ENCODE results near the gene MUC20.
"Not testable (repeated sequence)": the region's sequence is repeated elsewhere in the genome, so short reads cannot be mapped to it uniquely, and the experiment has no call there.

MUC20 gene

GRCh38 chr3:195687209-195687760, 33.5 kb upstream of the MUC20 start:
- not testable (repeated sequence) for H3K4me1 ChIP-seq (ENCODE audit: control insufficient read depth, insufficient read depth, low read length); H3K4me3 ChIP-seq (ENCODE audit: low read depth, low read length); H3K9me3 ChIP-seq (ENCODE audit: control insufficient read depth, insufficient read depth, low read length); H3K9ac ChIP-seq (ENCODE audit: low read depth, low read length); H3K27me3 ChIP-seq (ENCODE audit: control insufficient read depth, insufficient read depth, low read length)
- peaks cover 26% of the 10 kb centered on the region for H3K36me3 ChIP-seq (ENCODE audit: control insufficient read depth, insufficient read depth, low read length)

GRCh38 chr3:195688471-195689183, 32.2 kb upstream of the MUC20 start:
- H3K4me3 ChIP-seq (ENCODE audit: low read depth, low read length); H3K9me3 ChIP-seq (ENCODE audit: control insufficient read depth, insufficient read depth, low read length); H3K4me1 ChIP-seq (ENCODE audit: control insufficient read depth, insufficient read depth, low read length); H3K9ac ChIP-seq (ENCODE audit: low read depth, low read length); H3K27me3 ChIP-seq (ENCODE audit: control insufficient read depth, insufficient read depth, low read length): not testable (repeated sequence)
- peaks cover 21% of the 10 kb centered on the region for H3K36me3 ChIP-seq (ENCODE audit: control insufficient read depth, insufficient read depth, low read length)

- not testable (repeated sequence) for H3K4me3 ChIP-seq (ENCODE audit: low read depth, low read length); H3K9ac ChIP-seq (ENCODE audit: low read depth, low read length); H3K27me3 ChIP-seq (ENCODE audit: control insufficient read depth, insufficient read depth, low read length); H3K4me1 ChIP-seq (ENCODE audit: control insufficient read depth, insufficient read depth, low read length); H3K9me3 ChIP-seq (ENCODE audit: control insufficient read depth, insufficient read depth, low read length)
- H3K36me3 ChIP-seq (ENCODE audit: control insufficient read depth, insufficient read depth, low read length): peaks cover 19% of the 10 kb centered on the region
Observed at GRCh38 chr3:195689184-195690070, 31.4 kb upstream of the MUC20 start.

GRCh38 chr3:195690951-195691350, 29.8 kb upstream of the MUC20 start:
- Histone ChIP-seq H3K36me3 (ENCODE audit: control insufficient read depth, insufficient read depth, low read length) (peaks cover 17% of the 10 kb centered on the region), H3K9me3 (ENCODE audit: control insufficient read depth, insufficient read depth, low read length) (no peaks in the 10 kb centered on the region), H3K4me3 (ENCODE audit: low read depth, low read length) (no peak overlapping the region), H3K9ac (ENCODE audit: low read depth, low read length) (no peak overlapping the region), H3K27me3 (ENCODE audit: control insufficient read depth, insufficient read depth, low read length) (no peaks in the 10 kb centered on the region), H3K4me1 (ENCODE audit: control insufficient read depth, insufficient read depth, low read length) (no peaks in the 10 kb centered on the region)

- peaks cover 15% of the 10 kb centered on the region for H3K36me3 ChIP-seq (ENCODE audit: control insufficient read depth, insufficient read depth, low read length)
- H3K9ac ChIP-seq (ENCODE audit: low read depth, low read length); H3K27me3 ChIP-seq (ENCODE audit: control insufficient read depth, insufficient read depth, low read length); H3K4me3 ChIP-seq (ENCODE audit: low read depth, low read length); H3K4me1 ChIP-seq (ENCODE audit: control insufficient read depth, insufficient read depth, low read length); H3K9me3 ChIP-seq (ENCODE audit: control insufficient read depth, insufficient read depth, low read length): not testable (repeated sequence)
Observed at GRCh38 chr3:195691596-195692353, 29.0 kb upstream of the MUC20 start.

- no peak overlapping the region for H3K9ac ChIP-seq (ENCODE audit: low read depth, low read length)
- peaks cover 12% of the 10 kb centered on the region for H3K36me3 ChIP-seq (ENCODE audit: control insufficient read depth, insufficient read depth, low read length)
- peaks cover 2% of the 10 kb centered on the region for H3K4me1 ChIP-seq (ENCODE audit: control insufficient read depth, insufficient read depth, low read length)
- H3K27me3 ChIP-seq (ENCODE audit: control insufficient read depth, insufficient read depth, low read length): no peaks in the 10 kb centered on the region
- H3K9me3 ChIP-seq (ENCODE audit: control insufficient read depth, insufficient read depth, low read length): no peaks in the 10 kb centered on the region
- H3K4me3 ChIP-seq (ENCODE audit: low read depth, low read length): no peak overlapping the region
Observed at GRCh38 chr3:195692354-195692685, 28.5 kb upstream of the MUC20 start.

GRCh38 chr3:195692781-195693427, 27.9 kb upstream of the MUC20 start:
- Histone ChIP-seq H3K4me1 (ENCODE audit: control insufficient read depth, insufficient read depth, low read length) (peaks cover 8% of the 10 kb centered on the region), H3K4me3 (ENCODE audit: low read depth, low read length) (no peak overlapping the region), H3K9me3 (ENCODE audit: control insufficient read depth, insufficient read depth, low read length) (no peaks in the 10 kb centered on the region), H3K27me3 (ENCODE audit: control insufficient read depth, insufficient read depth, low read length) (no peaks in the 10 kb centered on the region), H3K36me3 (ENCODE audit: control insufficient read depth, insufficient read depth, low read length) (peaks cover 12% of the 10 kb centered on the region), H3K9ac (ENCODE audit: low read depth, low read length) (no peak overlapping the region)

- no peak overlapping the region for H3K4me3 ChIP-seq (ENCODE audit: low read depth, low read length)
- H3K27me3 ChIP-seq (ENCODE audit: control insufficient read depth, insufficient read depth, low read length): no peaks in the 10 kb centered on the region
- H3K9ac ChIP-seq (ENCODE audit: low read depth, low read length): no peak overlapping the region
- H3K9me3 ChIP-seq (ENCODE audit: control insufficient read depth, insufficient read depth, low read length): no peaks in the 10 kb centered on the region
- H3K36me3 ChIP-seq (ENCODE audit: control insufficient read depth, insufficient read depth, low read length): peaks cover 12% of the 10 kb centered on the region
- peaks cover 15% of the 10 kb centered on the region for H3K4me1 ChIP-seq (ENCODE audit: control insufficient read depth, insufficient read depth, low read length)
Observed at GRCh38 chr3:195693428-195694216, 27.2 kb upstream of the MUC20 start.

GRCh38 chr3:195694217-195695076, 26.3 kb upstream of the MUC20 start:
- H3K4me3 ChIP-seq (ENCODE audit: low read depth, low read length); H3K9me3 ChIP-seq (ENCODE audit: control insufficient read depth, insufficient read depth, low read length); H3K9ac ChIP-seq (ENCODE audit: low read depth, low read length); H3K27me3 ChIP-seq (ENCODE audit: control insufficient read depth, insufficient read depth, low read length); H3K36me3 ChIP-seq (ENCODE audit: control insufficient read depth, insufficient read depth, low read length): not testable (repeated sequence)
- peaks cover 19% of the 10 kb centered on the region for H3K4me1 ChIP-seq (ENCODE audit: control insufficient read depth, insufficient read depth, low read length)

- Histone ChIP-seq H3K9me3 (ENCODE audit: control insufficient read depth, insufficient read depth, low read length) (no peaks in the 10 kb centered on the region), H3K9ac (ENCODE audit: low read depth, low read length) (no peak overlapping the region), H3K4me3 (ENCODE audit: low read depth, low read length) (no peak overlapping the region), H3K4me1 (ENCODE audit: control insufficient read depth, insufficient read depth, low read length) (peaks cover 19% of the 10 kb centered on the region), H3K36me3 (ENCODE audit: control insufficient read depth, insufficient read depth, low read length) (peaks cover 5% of the 10 kb centered on the region), H3K27me3 (ENCODE audit: control insufficient read depth, insufficient read depth, low read length) (no peaks in the 10 kb centered on the region)
Observed at GRCh38 chr3:195696632-195697278, 24.0 kb upstream of the MUC20 start.

Measured in iPS-15b (cell line).